MM.1S (cell line): ENCODE measurements around the gene JAG2.

Experiments used
- DNase-seq: peaks from one replicate; pipeline ENCODE4 v3.0.0-alpha.2; 2015
- H2AFZ ChIP-seq: fragments of 300-600 bp; sonication (generic); 2 replicates; pipeline ENCODE4 v1.6.0; 2016; ENCODE audit warnings: antibody characterized with exemption, low read length
- H3F3A ChIP-seq: fragments of 300-600 bp; sonication (generic); 2 replicates; pipeline ENCODE4 v1.6.1; 2016; ENCODE audit warnings: mild to moderate bottlenecking, antibody characterized with exemption, low read length, moderate library complexity, mixed read lengths; ENCODE audit not compliant: insufficient read depth
- H3K27ac ChIP-seq: fragments of 300-600 bp; sonication (generic); 2 replicates; pipeline ENCODE4 v1.5.1; 2016; ENCODE audit warnings: mild to moderate bottlenecking, low read length
- H3K27me3 ChIP-seq: fragments of 300-600 bp; sonication (generic); replicated peaks from 2 replicates; pipeline ENCODE4 v1.6.0; 2016; ENCODE audit warnings: low read length; ENCODE audit not compliant: insufficient read depth
- H3K36me3 ChIP-seq: fragments of 300-600 bp; sonication (generic); replicated peaks from 2 replicates; pipeline ENCODE4 v1.6.1; 2016; ENCODE audit warnings: mild to moderate bottlenecking, low read length, mixed read lengths; ENCODE audit not compliant: insufficient read depth
- H3K4me1 ChIP-seq: fragments of 300-600 bp; sonication (generic); 2 replicates; pipeline ENCODE4 v1.6.1; 2016; ENCODE audit warnings: low read length, mixed read lengths
- H3K4me2 ChIP-seq: fragments of 300-600 bp; sonication (generic); 2 replicates; pipeline ENCODE4 v1.6.0; 2016; ENCODE audit warnings: low read depth, low read length
- H3K4me3 ChIP-seq: fragments of 300-600 bp; sonication (generic); 2 replicates; pipeline ENCODE4 v1.5.1; 2016; ENCODE audit warnings: low read length, mixed read lengths
- H3K79me2 ChIP-seq: fragments of 300-600 bp; sonication (generic); 2 replicates; pipeline ENCODE4 v1.6.1; 2016; ENCODE audit warnings: mixed run types, low read length, mixed read lengths
- H3K9ac ChIP-seq: fragments of 300-600 bp; sonication (generic); 2 replicates; pipeline ENCODE4 v1.6.1; 2016; ENCODE audit warnings: low read length, mixed read lengths
- H3K9me2 ChIP-seq: fragments of 300-600 bp; sonication (generic); replicated peaks from 2 replicates; pipeline ENCODE4 v1.6.1; 2016; ENCODE audit warnings: mild to moderate bottlenecking, low read length, mixed read lengths; ENCODE audit not compliant: insufficient read depth
- H3K9me3 ChIP-seq: fragments of 300-600 bp; sonication (generic); replicated peaks from 2 replicates; pipeline ENCODE4 v1.6.1; 2016; ENCODE audit warnings: mild to moderate bottlenecking, low read length, mixed read lengths; ENCODE audit not compliant: insufficient read depth
- H4K20me1 ChIP-seq: fragments of 300-600 bp; sonication (generic); 2 replicates; pipeline ENCODE4 v1.6.1; 2016; ENCODE audit warnings: mild to moderate bottlenecking, low read length, moderate library complexity, mixed read lengths; ENCODE audit not compliant: insufficient read depth
- CTCF ChIP-seq: fragments of 300-600 bp; sonication (generic); IDR thresholded peaks from 2 replicates; pipeline ENCODE4 v1.5.1; 2016; ENCODE audit warnings: antibody characterized with exemption, low read length, mixed read lengths
- EZH2 ChIP-seq: fragments of 300-600 bp; sonication (generic); optimal IDR thresholded peaks from 2 replicates; pipeline ENCODE3; 2017; ENCODE audit warnings: low read depth, mild to moderate bottlenecking, antibody characterized with exemption, low read length, mixed read lengths
- EZH2phosphoT487 ChIP-seq: fragments of 300-600 bp; sonication (generic); IDR thresholded peaks from 2 replicates; pipeline ENCODE4 v1.6.1; 2018; ENCODE audit warnings: antibody characterized with exemption, low read length

JAG2 gene

GRCh38 chr14:105119408-105120025, 49.1 kb downstream of the JAG2 start:
- no peak overlapping the region for H3K27ac ChIP-seq
- H3K9me2 ChIP-seq: no peaks in the 10 kb centered on the region
- no peak overlapping the region for H3K4me3 ChIP-seq
- no peaks in the 10 kb centered on the region for H3K9me3 ChIP-seq
- H4K20me1 ChIP-seq: no peaks in the 10 kb centered on the region
- H3F3A ChIP-seq: no peaks in the 10 kb centered on the region
- no peak overlapping the region for H2AFZ ChIP-seq
- H3K9ac ChIP-seq: no peak overlapping the region
- TF ChIP-seq EZH2 (no peak), CTCF (no peak), EZH2phosphoT487 (no peak)
- no peak for DNase-seq
- H3K4me2 ChIP-seq: no peak overlapping the region
- H3K4me1 ChIP-seq: no peaks in the 10 kb centered on the region
- H3K27me3 ChIP-seq: peaks cover 67% of the 10 kb centered on the region
- H3K36me3 ChIP-seq: no peaks in the 10 kb centered on the region
- no peaks in the 10 kb centered on the region for H3K79me2 ChIP-seq

- Histone ChIP-seq H3K9ac (no peak overlapping the region), H3K4me1 (no peaks in the 10 kb centered on the region), H3K4me3 (no peak overlapping the region), H3K27ac (no peak overlapping the region), H4K20me1 (no peaks in the 10 kb centered on the region), H3K79me2 (no peaks in the 10 kb centered on the region), H3K9me2 (no peaks in the 10 kb centered on the region), H3K9me3 (no peaks in the 10 kb centered on the region), H3F3A (no peaks in the 10 kb centered on the region), H2AFZ (no peak overlapping the region), H3K27me3 (peaks cover 60% of the 10 kb centered on the region), H3K36me3 (no peaks in the 10 kb centered on the region), H3K4me2 (no peak overlapping the region)
- DNase-seq: no peak
- no peak for TF ChIP-seq EZH2
- no peak for TF ChIP-seq CTCF
- no peak for TF ChIP-seq EZH2phosphoT487
Measured at GRCh38 chr14:105118646-105119407, 49.7 kb downstream of the JAG2 start.

- no peaks in the 10 kb centered on the region for H3K36me3 ChIP-seq
- H2AFZ ChIP-seq: no peak overlapping the region
- TF ChIP-seq EZH2 (no peak), EZH2phosphoT487 (no peak), CTCF (no peak)
- no peaks in the 10 kb centered on the region for H3F3A ChIP-seq
- H3K4me2 ChIP-seq: no peak overlapping the region
- H4K20me1 ChIP-seq: no peaks in the 10 kb centered on the region
- peaks cover 50% of the 10 kb centered on the region for H3K27me3 ChIP-seq
- H3K27ac ChIP-seq: no peak overlapping the region
- H3K9me2 ChIP-seq: no peaks in the 10 kb centered on the region
- no peaks in the 10 kb centered on the region for H3K4me1 ChIP-seq
- DNase-seq: no peak
- H3K79me2 ChIP-seq: no peaks in the 10 kb centered on the region
- H3K4me3 ChIP-seq: no peak overlapping the region
- no peaks in the 10 kb centered on the region for H3K9me3 ChIP-seq
- H3K9ac ChIP-seq: no peak overlapping the region
Measured at GRCh38 chr14:105117710-105118385, 50.7 kb downstream of the JAG2 start.
